ENCODE results near the gene TMEM254. TPM values are rescaled to one million over a fixed set of nuclear protein-coding genes. Genes with fewer than 3 reads are reported as not detected.

The TMEM254 gene
- total and polyA plus RNA-seq, 2 of the 13 experiments (the other 11 are each of a cell fraction or from before 2014, with no cell fraction given) = 11.2 to 39.0 TPM

DNA sequence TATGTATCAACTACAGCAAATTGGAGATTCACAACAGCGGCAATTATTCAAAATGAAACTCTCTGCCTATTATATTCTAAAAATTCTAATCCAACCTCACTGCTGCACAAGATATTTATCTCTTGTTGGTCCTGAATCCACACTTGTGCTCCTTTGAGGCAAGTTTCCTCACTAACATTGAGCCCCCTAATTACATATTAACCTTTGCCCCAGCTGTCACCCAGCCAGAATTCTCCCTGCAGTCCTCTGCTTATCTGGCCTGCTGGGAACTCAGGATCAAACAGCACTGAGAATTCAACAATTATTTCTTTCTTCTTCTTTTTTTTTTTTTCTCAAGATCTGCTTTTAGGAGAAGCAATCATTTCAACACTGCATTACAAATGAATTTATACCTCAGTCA is 32.5 kb downstream of the TMEM254 start (continued):
- TF ChIP-seq ZBTB20 (CRISPR knock-in tag; IDR thresholded peaks at IDR 0.05; ENCODE audit: borderline replicate concordance, low read depth) (no peak), ZNF780A (CRISPR knock-in tag; IDR thresholded peaks at IDR 0.05) (no peak), ZSCAN12 (CRISPR knock-in tag; IDR thresholded peaks at IDR 0.05) (no peak), HHEX (CRISPR knock-in tag; IDR thresholded peaks at IDR 0.05) (no peak), KLF9 (CRISPR knock-in tag; IDR thresholded peaks at IDR 0.05; ENCODE audit: low read depth) (no peak), ZNF354B (CRISPR knock-in tag; IDR thresholded peaks at IDR 0.05) (no peak), ZSCAN31 (CRISPR knock-in tag; IDR thresholded peaks at IDR 0.05; ENCODE audit: low read depth) (no peak), TOE1 (CRISPR knock-in tag; IDR thresholded peaks at IDR 0.05) (no peak), RFX3 (CRISPR knock-in tag; IDR thresholded peaks at IDR 0.05) (no peak), NCOA2 (CRISPR knock-in tag; IDR thresholded peaks at IDR 0.05) (peak; percentile 50; the same call in 1 of the 2 replicates), PAX8 (CRISPR knock-in tag; IDR thresholded peaks at IDR 0.05; ENCODE audit: borderline replicate concordance) (no peak), HNRNPH1 (optimal IDR thresholded peaks at IDR 0.05; ENCODE audit: low read depth, low read length) (no peak), ZNF256 (CRISPR knock-in tag; conservative IDR thresholded peaks at IDR 0.05) (no peak), ZNF839 (CRISPR knock-in tag; IDR thresholded peaks at IDR 0.05; ENCODE audit: borderline replicate concordance) (no peak), HIVEP1 (CRISPR knock-in tag; IDR thresholded peaks at IDR 0.05) (no peak), HDAC6 (IDR thresholded peaks at IDR 0.05; ENCODE audit: low read depth, low read length) (no peak), MYC (CRISPR knock-in tag; IDR thresholded peaks at IDR 0.05; ENCODE audit: borderline replicate concordance) (no peak)
- TF ChIP-seq, protein P1, sequence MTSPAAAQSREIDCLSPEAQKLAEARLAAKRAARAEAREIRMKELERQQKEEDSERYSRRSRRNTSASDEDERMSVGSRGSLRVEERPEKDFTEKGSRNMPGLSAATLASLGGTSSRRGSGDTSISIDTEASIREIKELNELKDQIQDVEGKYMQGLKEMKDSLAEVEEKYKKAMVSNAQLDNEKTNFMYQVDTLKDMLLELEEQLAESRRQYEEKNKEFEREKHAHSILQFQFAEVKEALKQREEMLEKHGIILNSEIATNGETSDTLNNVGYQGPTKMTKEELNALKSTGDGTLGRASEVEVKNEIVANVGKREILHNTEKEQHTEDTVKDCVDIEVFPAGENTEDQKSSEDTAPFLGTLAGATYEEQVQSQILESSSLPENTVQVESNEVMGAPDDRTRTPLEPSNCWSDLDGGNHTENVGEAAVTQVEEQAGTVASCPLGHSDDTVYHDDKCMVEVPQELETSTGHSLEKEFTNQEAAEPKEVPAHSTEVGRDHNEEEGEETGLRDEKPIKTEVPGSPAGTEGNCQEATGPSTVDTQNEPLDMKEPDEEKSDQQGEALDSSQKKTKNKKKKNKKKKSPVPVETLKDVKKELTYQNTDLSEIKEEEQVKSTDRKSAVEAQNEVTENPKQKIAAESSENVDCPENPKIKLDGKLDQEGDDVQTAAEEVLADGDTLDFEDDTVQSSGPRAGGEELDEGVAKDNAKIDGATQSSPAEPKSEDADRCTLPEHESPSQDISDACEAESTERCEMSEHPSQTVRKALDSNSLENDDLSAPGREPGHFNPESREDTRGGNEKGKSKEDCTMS (CRISPR knock-in tag; conservative IDR thresholded peaks at IDR 0.05) = no peak
- TF ChIP-seq, protein P2, sequence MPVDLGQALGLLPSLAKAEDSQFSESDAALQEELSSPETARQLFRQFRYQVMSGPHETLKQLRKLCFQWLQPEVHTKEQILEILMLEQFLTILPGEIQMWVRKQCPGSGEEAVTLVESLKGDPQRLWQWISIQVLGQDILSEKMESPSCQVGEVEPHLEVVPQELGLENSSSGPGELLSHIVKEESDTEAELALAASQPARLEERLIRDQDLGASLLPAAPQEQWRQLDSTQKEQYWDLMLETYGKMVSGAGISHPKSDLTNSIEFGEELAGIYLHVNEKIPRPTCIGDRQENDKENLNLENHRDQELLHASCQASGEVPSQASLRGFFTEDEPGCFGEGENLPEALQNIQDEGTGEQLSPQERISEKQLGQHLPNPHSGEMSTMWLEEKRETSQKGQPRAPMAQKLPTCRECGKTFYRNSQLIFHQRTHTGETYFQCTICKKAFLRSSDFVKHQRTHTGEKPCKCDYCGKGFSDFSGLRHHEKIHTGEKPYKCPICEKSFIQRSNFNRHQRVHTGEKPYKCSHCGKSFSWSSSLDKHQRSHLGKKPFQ (CRISPR knock-in tag; IDR thresholded peaks at IDR 0.05; ENCODE audit: insufficient replicate concordance) = no peak
- TF ChIP-seq, protein P3, sequence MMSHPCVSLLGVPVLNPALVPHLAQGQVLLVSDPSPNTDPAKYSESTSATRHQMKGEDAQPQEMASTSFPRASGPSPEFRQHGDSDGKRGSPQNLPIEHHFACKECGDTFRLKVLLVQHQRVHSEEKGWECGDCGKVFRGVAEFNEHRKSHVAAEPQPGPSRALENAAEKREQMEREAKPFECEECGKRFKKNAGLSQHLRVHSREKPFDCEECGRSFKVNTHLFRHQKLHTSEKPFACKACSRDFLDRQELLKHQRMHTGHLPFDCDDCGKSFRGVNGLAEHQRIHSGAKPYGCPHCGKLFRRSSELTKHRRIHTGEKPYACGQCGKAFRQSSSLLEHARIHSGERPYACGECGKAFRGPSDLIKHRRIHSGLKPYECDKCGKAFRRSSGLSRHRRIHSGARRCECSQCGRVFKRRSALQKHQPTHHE (CRISPR knock-in tag; IDR thresholded peaks at IDR 0.05; ENCODE audit: borderline replicate concordance) = no peak
- TF ChIP-seq, protein P4, sequence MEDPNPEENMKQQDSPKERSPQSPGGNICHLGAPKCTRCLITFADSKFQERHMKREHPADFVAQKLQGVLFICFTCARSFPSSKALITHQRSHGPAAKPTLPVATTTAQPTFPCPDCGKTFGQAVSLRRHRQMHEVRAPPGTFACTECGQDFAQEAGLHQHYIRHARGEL (CRISPR knock-in tag; IDR thresholded peaks at IDR 0.05) = no peak
- TF ChIP-seq, protein P5, sequence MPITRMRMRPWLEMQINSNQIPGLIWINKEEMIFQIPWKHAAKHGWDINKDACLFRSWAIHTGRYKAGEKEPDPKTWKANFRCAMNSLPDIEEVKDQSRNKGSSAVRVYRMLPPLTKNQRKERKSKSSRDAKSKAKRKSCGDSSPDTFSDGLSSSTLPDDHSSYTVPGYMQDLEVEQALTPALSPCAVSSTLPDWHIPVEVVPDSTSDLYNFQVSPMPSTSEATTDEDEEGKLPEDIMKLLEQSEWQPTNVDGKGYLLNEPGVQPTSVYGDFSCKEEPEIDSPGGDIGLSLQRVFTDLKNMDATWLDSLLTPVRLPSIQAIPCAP (CRISPR knock-in tag; IDR thresholded peaks at IDR 0.05; ENCODE audit: low read depth) = no peak
- TF ChIP-seq, protein P6, sequence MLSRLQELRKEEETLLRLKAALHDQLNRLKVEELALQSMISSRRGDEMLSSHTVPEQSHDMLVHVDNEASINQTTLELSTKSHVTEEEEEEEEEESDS (CRISPR knock-in tag; IDR thresholded peaks at IDR 0.05; ENCODE audit: borderline replicate concordance) = no peak
